Right lobe of liver (tissue), 4 donors: ENCODE measurements around the gene LTBP1.

Source experiments
- CTCF ChIP-seq, 4 donors: fragments of 200-600 bp in 3 of 4; fragments of 450-650 bp in 1 of 4; IDR thresholded peaks; one replicate each; pipeline versions ENCODE4 v1.5.1 to v1.8.0; 2016 to 2022; ENCODE audit warnings: antibody characterized with exemption in 4 of 4, mild to moderate bottlenecking in 2 of 4
- POLR2A ChIP-seq: fragments of 450-650 bp; IDR thresholded peaks from one replicate; pipeline ENCODE4 v1.6.1; 2017; ENCODE audit warnings: antibody characterized with exemption, mild to moderate bottlenecking
- donor health status: DM: no; HTN: no; CAD: no.
- donor health status: DM: no; HTN: no; CAD: no.
- donor health status: DM: no; HTN: yes; CAD: no.

- TF ChIP-seq CTCF (IDR thresholded peaks at IDR 0.05): no peak
- no peak for TF ChIP-seq POLR2A
These were observed 182.7 kb downstream of the LTBP1 start for GRCh38 chr2:33129263-33130053.
